OCI-LY7 (cell line): ENCODE results near the gene PTDSS2. TPM values are rescaled to one million over a fixed set of nuclear protein-coding genes. Genes with fewer than 3 reads are reported as not detected.

Experiments used
- BruUV-seq: library from RNA; stranded (reverse); fragments of 400-500 nt; replicated peaks from 2 replicates; lab custom pipeline; 2021; lab: Mats Ljungman, UMichigan
- CTCF ChIA-PET: fragments of 300-600 bp; sonication (Branson Sonifier 250); formaldehyde crosslinking; loops from one replicate; lab custom pipeline; 2022; ENCODE audit warnings: antibody characterized with exemption; ENCODE audit not compliant: unreplicated experiment; lab: Charles Lee
- POLR2A ChIA-PET: fragments of 300-600 bp; sonication (Branson Sonifier 250); formaldehyde crosslinking; loops from one replicate; lab custom pipeline; 2022; ENCODE audit warnings: antibody characterized with exemption; lab: Charles Lee
- DNase-seq: peaks from one replicate; pipeline ENCODE4 v3.0.0-alpha.2; 2015; ENCODE audit warnings: low spot score
- H2AFZ ChIP-seq: fragments of 200-600 bp; sonication (generic), shearing (Covaris generic); 2 replicates; pipeline ENCODE4 v1.6.1; 2014; ENCODE audit warnings: mild to moderate bottlenecking, antibody characterized with exemption, low read length, moderate library complexity
- H3K27ac ChIP-seq: fragments of 200-600 bp; sonication (generic); 2 replicates; pipeline ENCODE4 v1.5.1; 2014; ENCODE audit warnings: mixed run types, low read depth, mild to moderate bottlenecking, moderate library complexity, low read length, inconsistent platforms; ENCODE audit not compliant: poor library complexity, severe bottlenecking
- H3K36me3 ChIP-seq: fragments of 200-600 bp; sonication (generic); 2 replicates; pipeline ENCODE4 v1.6.1; 2014; ENCODE audit warnings: mild to moderate bottlenecking, antibody characterized with exemption, low read length, moderate library complexity, mixed read lengths; ENCODE audit not compliant: insufficient read depth
- H3K4me1 ChIP-seq: fragments of 200-600 bp; sonication (generic); 2 replicates; pipeline ENCODE4 v1.5.1; 2014; ENCODE audit warnings: mild to moderate bottlenecking, low read length; ENCODE audit not compliant: insufficient read depth, poor library complexity, severe bottlenecking
- H3K4me2 ChIP-seq: fragments of 200-600 bp; sonication (generic); 2 replicates; pipeline ENCODE4 v1.6.1; 2014; ENCODE audit warnings: mild to moderate bottlenecking, low read length
- H3K4me3 ChIP-seq: fragments of 200-600 bp; sonication (generic); 2 replicates; pipeline ENCODE4 v1.5.1; 2014; ENCODE audit warnings: mild to moderate bottlenecking, low read depth, low read length; ENCODE audit not compliant: poor library complexity, severe bottlenecking
- H3K79me2 ChIP-seq: fragments of 200-600 bp; sonication (generic); 2 replicates; pipeline ENCODE4 v1.6.1; 2016; ENCODE audit warnings: low read depth, mild to moderate bottlenecking, low read length, moderate library complexity, mixed read lengths; ENCODE audit not compliant: insufficient read depth
- H3K9me2 ChIP-seq: fragments of 200-600 bp; sonication (generic); 2 replicates; pipeline ENCODE4 v1.6.1; 2016; ENCODE audit warnings: mild to moderate bottlenecking, low read length, mixed read lengths; ENCODE audit not compliant: insufficient read depth
- H3K9me3 ChIP-seq: fragments of 200-600 bp; sonication (generic); 2 replicates; pipeline ENCODE4 v1.6.1; 2014; ENCODE audit warnings: mild to moderate bottlenecking, mixed run types, low read length, mixed read lengths
- H4K20me1 ChIP-seq: fragments of 200-600 bp; sonication (generic); 2 replicates; pipeline ENCODE4 v1.6.1; 2014; ENCODE audit warnings: mild to moderate bottlenecking, antibody characterized with exemption, low read length, moderate library complexity, mixed read lengths; ENCODE audit not compliant: insufficient read depth
- EZH2phosphoT487 ChIP-seq: fragments of 200-600 bp; sonication (generic); IDR thresholded peaks from 2 replicates; pipeline ENCODE4 v1.6.1; 2018; ENCODE audit warnings: low read depth, borderline replicate concordance, mild to moderate bottlenecking, mixed run types, antibody characterized with exemption, low read length, moderate library complexity, mixed read lengths
- intact Hi-C: fragments of 100-400 bp; cut with micrococcal nuclease; formaldehyde crosslinking; loops from one replicate; pipeline ENCODE4 v1.10.0; 2022; ENCODE audit not compliant: unreplicated experiment
- total RNA-seq, 2 experiments: library from RNA; depleted of rRNA in 1 of 2; stranded (reverse); fragments of >200 nt in 1 of 2; shearing (Covaris generic) in 1 of 2; gene quantifications; 2 replicates each; pipeline ENCODE4 v1.2.3, GENCODE V29; 2014 to 2022
- TF ChIP-seq, protein P1 (sequence below): fragments of 200-600 bp; sonication (generic); conservative IDR thresholded peaks from 2 replicates; pipeline ENCODE4 v1.5.1; 2014; ENCODE audit warnings: mild to moderate bottlenecking, antibody characterized with exemption, low read length, moderate library complexity, mixed read lengths

Gene PTDSS2
- total RNA-seq, 2 experiments from 2014 or later, result 27.8 to 32.7 TPM

GRCh38 chr11:504053-504993 is 54.2 kb downstream of the PTDSS2 start:
- no TSS peak for BruUV-seq

GRCh38 chr11:504994-505344 is 54.9 kb downstream of the PTDSS2 start:
- no peak for DNase-seq
- H3K27ac ChIP-seq, result no peak overlapping the region
- no peaks in the 10 kb centered on the region for H3K9me3 ChIP-seq
- BruUV-seq, result no TSS peak
- peaks cover 32% of the 10 kb centered on the region for H3K4me1 ChIP-seq
- H3K36me3 ChIP-seq, result peaks cover 28% of the 10 kb centered on the region
- no peaks in the 10 kb centered on the region for H4K20me1 ChIP-seq
- TF ChIP-seq EZH2phosphoT487, result no peak
- TF ChIP-seq, protein P1, sequence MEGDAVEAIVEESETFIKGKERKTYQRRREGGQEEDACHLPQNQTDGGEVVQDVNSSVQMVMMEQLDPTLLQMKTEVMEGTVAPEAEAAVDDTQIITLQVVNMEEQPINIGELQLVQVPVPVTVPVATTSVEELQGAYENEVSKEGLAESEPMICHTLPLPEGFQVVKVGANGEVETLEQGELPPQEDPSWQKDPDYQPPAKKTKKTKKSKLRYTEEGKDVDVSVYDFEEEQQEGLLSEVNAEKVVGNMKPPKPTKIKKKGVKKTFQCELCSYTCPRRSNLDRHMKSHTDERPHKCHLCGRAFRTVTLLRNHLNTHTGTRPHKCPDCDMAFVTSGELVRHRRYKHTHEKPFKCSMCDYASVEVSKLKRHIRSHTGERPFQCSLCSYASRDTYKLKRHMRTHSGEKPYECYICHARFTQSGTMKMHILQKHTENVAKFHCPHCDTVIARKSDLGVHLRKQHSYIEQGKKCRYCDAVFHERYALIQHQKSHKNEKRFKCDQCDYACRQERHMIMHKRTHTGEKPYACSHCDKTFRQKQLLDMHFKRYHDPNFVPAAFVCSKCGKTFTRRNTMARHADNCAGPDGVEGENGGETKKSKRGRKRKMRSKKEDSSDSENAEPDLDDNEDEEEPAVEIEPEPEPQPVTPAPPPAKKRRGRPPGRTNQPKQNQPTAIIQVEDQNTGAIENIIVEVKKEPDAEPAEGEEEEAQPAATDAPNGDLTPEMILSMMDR, result no peak
- H3K79me2 ChIP-seq, result peaks cover 23% of the 10 kb centered on the region
- ChIA-PET CTCF (no interaction called here), POLR2A (no interaction called here)
- H3K4me2 ChIP-seq, result peak overlapping the region; percentile 91
- H3K4me3 ChIP-seq, result peak overlapping the region; percentile 95
- no peaks in the 10 kb centered on the region for H3K9me2 ChIP-seq
- no peak overlapping the region for H2AFZ ChIP-seq
- intact Hi-C loops, result loop anchor here (5.0 kb wide), 3 partner anchors 98 to 407 kb away; partner anchors contain the start of genes BET1L, CHID1 and RIC8A

More at GRCh38 chr11:504053-504993, 54.2 kb downstream of the PTDSS2 start:
- Histone ChIP-seq H3K9me3 (no peaks in the 10 kb centered on the region), H3K27ac (no peak overlapping the region), H2AFZ (no peak overlapping the region), H3K9me2 (no peaks in the 10 kb centered on the region), H4K20me1 (no peaks in the 10 kb centered on the region), H3K36me3 (peaks cover 34% of the 10 kb centered on the region), H3K4me3 (peak overlapping the region; percentile 95), H3K79me2 (peaks cover 23% of the 10 kb centered on the region), H3K4me1 (peaks cover 32% of the 10 kb centered on the region), H3K4me2 (peak overlapping the region; percentile 91)
- ChIA-PET CTCF (no interaction called here), POLR2A (interaction anchor here (1.1 kb wide), 1 partner anchor 22 kb away, joined by 3 read pairs; no protein-coding TSS in a partner anchor)
- no peak for DNase-seq
- intact Hi-C loops, result no loop called here
- TF ChIP-seq, protein P1, result no peak
- no peak for TF ChIP-seq EZH2phosphoT487
